Subcutaneous adipose tissue (tissue), 4 donors: ENCODE measurements around the gene TEX51. TPM values are rescaled to one million over a fixed set of nuclear protein-coding genes. Genes with fewer than 3 reads are reported as not detected.

Experiments
- CTCF ChIP-seq: fragments of 450-650 bp; IDR thresholded peaks from one replicate; pipeline ENCODE4 v1.5.1; 2016; ENCODE audit warnings: low read depth, mild to moderate bottlenecking, control low read depth, antibody characterized with exemption, moderate library complexity
- total RNA-seq, 4 donors: library from RNA; depleted of rRNA; stranded (reverse); fragments of >200 nt; gene quantifications; one replicate each; pipeline ENCODE4 v1.1.0, GENCODE V29; 2016

TEX51 gene
- total RNA-seq, 4 donors from 2014 or later = not detected

GRCh38 chr2:126909366-126909765 lies 10.7 kb downstream of the TEX51 start:
- TF ChIP-seq CTCF = no peak

DNA sequence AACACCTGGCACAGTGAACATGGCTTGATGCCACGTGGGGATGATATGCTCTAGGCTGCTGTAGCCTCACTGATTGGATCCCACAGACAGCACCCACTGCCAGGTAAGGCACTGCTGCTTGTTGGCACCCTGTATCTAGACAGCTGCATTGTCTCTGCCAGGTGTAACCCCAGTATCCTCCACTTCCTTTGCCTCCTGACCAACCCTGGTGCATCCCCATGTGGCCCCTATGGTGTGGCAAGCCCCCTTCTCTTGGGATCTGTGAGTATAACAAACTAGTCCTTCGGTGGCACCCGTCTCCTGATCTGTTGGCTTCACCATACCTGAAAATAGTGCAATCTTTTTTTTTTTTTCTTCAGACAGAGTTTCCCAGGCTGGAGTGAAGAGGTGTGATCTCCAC lies 11.1 kb downstream of the TEX51 start:
- no peak for TF ChIP-seq CTCF

DNA sequence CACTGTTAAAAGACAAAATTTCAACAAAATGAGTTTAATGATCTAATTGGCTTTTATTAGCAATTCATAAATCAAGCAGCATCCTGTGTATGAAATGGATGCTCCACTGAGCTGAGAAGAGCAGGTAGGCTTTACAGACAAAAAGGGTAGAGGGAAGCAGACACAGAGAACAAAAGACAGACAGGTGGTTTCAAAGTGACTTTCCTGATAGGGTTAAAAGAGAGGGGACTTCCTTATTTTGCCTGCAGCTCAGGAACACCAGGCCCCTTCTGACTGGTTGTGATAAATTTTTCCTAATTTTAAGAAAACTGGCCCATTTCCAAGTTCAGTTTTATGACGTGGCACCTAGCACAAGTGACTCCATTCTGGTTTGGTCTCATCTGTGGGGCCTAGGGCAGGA lies 11.9 kb downstream of the TEX51 start:
- no peak for TF ChIP-seq CTCF

DNA sequence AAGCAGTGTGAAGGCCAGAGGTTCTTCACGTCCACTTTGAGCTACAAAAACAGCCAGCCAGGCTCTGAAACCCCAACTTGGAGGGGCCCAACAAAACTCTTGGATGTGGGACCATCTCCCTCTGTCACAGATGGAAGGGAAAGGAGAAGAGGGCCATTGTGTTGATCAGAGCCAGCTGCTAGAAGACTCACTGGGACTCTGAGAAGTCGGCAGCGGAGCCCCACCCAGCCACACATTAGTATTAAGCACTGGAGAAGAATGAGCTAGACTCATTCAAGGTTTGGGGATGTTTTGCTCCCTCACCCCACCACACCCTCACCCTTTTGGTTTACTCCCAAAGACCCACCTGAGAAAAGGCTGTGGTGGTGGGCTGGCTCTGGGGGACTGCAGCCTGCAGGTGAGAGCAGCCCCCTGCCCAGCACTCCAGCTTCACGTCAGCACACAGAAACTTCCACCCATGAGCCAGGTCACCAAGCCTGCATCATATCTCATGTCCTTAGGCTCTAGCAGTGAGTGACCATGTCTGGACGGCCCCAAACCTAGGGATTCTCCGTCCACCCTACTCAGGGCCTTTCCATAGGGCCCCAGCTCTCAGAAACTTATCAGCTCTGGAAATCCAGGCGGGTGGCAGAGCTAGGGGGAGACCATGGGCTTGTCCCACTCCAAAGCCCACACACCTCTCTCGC lies 12.6 kb downstream of the TEX51 start:
- no peak for TF ChIP-seq CTCF

GRCh38 chr2:126912201-126912600 lies 13.5 kb downstream of the TEX51 start:
- TF ChIP-seq CTCF = no peak

DNA sequence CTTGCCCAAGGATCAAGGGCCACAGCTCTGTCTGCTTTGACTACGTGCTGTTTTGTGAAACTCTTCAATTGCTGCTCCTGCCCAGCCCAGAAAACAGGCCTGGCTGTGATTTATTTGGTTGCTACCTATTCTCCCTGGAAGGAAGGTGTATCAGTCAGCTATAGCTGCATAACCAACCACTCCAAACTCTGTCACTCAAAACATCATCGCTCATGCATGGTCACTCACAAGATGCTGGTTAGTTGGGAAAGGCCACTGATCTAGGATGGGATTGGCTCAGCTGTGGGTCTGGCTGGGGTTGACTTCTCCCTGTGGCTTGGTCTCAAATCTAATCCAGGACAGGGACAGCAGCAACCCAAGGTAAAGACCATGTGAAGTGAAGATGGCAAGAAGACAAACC lies 14.6 kb downstream of the TEX51 start:
- TF ChIP-seq CTCF = no peak

DNA sequence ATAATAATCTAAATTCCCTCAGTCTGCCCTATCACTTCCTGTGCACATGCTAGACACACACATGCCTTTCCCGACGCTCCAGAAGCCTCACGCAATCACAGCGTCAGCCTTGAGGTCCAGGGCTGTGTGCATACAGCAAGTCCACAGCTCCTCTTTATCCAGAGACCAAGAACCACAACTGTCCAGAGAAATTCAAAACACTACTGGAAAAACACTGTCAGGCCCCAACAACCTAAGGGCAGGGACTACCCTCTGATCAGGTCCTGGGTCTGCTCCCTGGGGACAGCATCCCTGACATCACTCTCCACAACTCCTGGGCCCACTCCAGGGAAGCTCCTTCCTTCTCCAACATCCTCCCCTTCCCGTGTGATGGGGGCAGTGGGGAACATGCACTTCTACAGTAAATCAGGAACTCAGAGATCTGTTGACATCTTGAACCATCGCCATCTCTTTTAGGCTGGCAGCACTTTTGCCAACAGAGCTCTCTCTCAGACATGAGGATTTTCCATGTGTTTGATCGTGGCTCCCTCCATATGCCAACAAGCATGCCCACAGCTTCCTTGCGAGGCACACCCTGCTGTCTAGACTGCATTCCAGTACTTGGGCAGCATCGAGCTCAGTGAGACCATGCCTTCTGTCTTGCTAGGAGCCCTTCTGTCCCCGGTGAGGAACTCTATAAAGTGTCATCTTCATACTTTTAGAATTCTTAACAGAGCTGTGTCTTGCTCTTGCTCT lies 15.4 kb downstream of the TEX51 start:
- TF ChIP-seq CTCF = no peak
